GM12891 (cell line): ENCODE results near the gene LRRC56.
"Not testable (repeated sequence)": the region's sequence is repeated elsewhere in the genome, so short reads cannot be mapped to it uniquely, and the experiment has no call there.

Source experiments
- POLR2A ChIP-seq: IDR thresholded peaks from 2 replicates; pipeline ENCODE4 v1.6.1; 2011; ENCODE audit warnings: low read depth, low read length, control low read depth
- POLR2AphosphoS5 ChIP-seq: IDR thresholded peaks from 2 replicates; pipeline ENCODE4 v1.6.1; 2011; ENCODE audit warnings: low read depth, low read length, control low read depth
- SPI1 ChIP-seq: IDR thresholded peaks from 2 replicates; pipeline ENCODE4 v1.6.1; 2011; ENCODE audit warnings: low read depth, low read length, control low read depth
- TAF1 ChIP-seq: IDR thresholded peaks from 2 replicates; pipeline ENCODE4 v1.6.1; 2011; ENCODE audit warnings: low read depth, low read length, control low read depth

GRCh38 chr11:574031-574570 lies 36.8 kb downstream of the LRRC56 start:
- TF ChIP-seq POLR2A, POLR2AphosphoS5, TAF1, SPI1: not testable (repeated sequence)
